Measurements from ENCODE around the gene SEPTIN8.
A peak's percentile ranks its signal among the peaks of the same experiment; 100 is the strongest.
"Not testable (repeated sequence)": the region's sequence is repeated elsewhere in the genome, so short reads cannot be mapped to it uniquely, and the experiment has no call there.

SEPTIN8 gene

GRCh38 chr5:132807163-132807838 is 30.3 kb upstream of the SEPTIN8 start:
- in situ Hi-C loops (cut with HindIII; ENCODE audit: low sequenced_read_pairs): no loop called here
- H3K4me3 ChIP-seq (ENCODE audit: low read depth, low read length): no peak overlapping the region
- TF ChIP-seq CTCF (IDR thresholded peaks at IDR 0.05; ENCODE audit: low read depth, low read length, missing control alignments): peak; percentile 24
- no peak for DNase-seq (ENCODE audit: low read depth)

GRCh38 chr5:132806804-132807162 is 29.7 kb upstream of the SEPTIN8 start:
- H3K4me3 ChIP-seq (ENCODE audit: low read depth, low read length); in situ Hi-C loops (cut with HindIII; ENCODE audit: low sequenced_read_pairs); DNase-seq (ENCODE audit: low read depth): not testable (repeated sequence)

- H3K4me3 ChIP-seq (ENCODE audit: low read depth, low read length); DNase-seq (ENCODE audit: low read depth); in situ Hi-C loops (cut with HindIII; ENCODE audit: low sequenced_read_pairs): not testable (repeated sequence)
Measured at GRCh38 chr5:132805872-132806271, 28.8 kb upstream of the SEPTIN8 start.

- in situ Hi-C loops (cut with HindIII; ENCODE audit: low sequenced_read_pairs); H3K4me3 ChIP-seq (ENCODE audit: low read depth, low read length); DNase-seq (ENCODE audit: low read depth): not testable (repeated sequence)
Measured at GRCh38 chr5:132804219-132804618, 27.2 kb upstream of the SEPTIN8 start.

- H3K4me3 ChIP-seq (ENCODE audit: low read depth, low read length); in situ Hi-C loops (cut with HindIII; ENCODE audit: low sequenced_read_pairs); DNase-seq (ENCODE audit: low read depth): not testable (repeated sequence)
Measured at GRCh38 chr5:132802685-132803066, 25.6 kb upstream of the SEPTIN8 start.

- in situ Hi-C loops (cut with HindIII; ENCODE audit: low sequenced_read_pairs): no loop called here
- TF ChIP-seq CTCF (IDR thresholded peaks at IDR 0.05; ENCODE audit: low read depth, low read length, missing control alignments): no peak
- no peak overlapping the region for H3K4me3 ChIP-seq (ENCODE audit: low read depth, low read length)
- no peak for DNase-seq (ENCODE audit: low read depth)
Measured at GRCh38 chr5:132802044-132802684, 25.1 kb upstream of the SEPTIN8 start.

GRCh38 chr5:132800545-132800944 is 23.5 kb upstream of the SEPTIN8 start:
- DNase-seq (ENCODE audit: low read depth): no peak
- in situ Hi-C loops (cut with HindIII; ENCODE audit: low sequenced_read_pairs): no loop called here
- TF ChIP-seq CTCF (IDR thresholded peaks at IDR 0.05; ENCODE audit: low read depth, low read length, missing control alignments): no peak
- H3K4me3 ChIP-seq (ENCODE audit: low read depth, low read length): no peak overlapping the region

- no peak for DNase-seq (ENCODE audit: low read depth)
- in situ Hi-C loops (cut with HindIII; ENCODE audit: low sequenced_read_pairs): no loop called here
- no peak overlapping the region for H3K4me3 ChIP-seq (ENCODE audit: low read depth, low read length)
- no peak for TF ChIP-seq CTCF (IDR thresholded peaks at IDR 0.05; ENCODE audit: low read depth, low read length, missing control alignments)
Measured at GRCh38 chr5:132799392-132799791, 22.4 kb upstream of the SEPTIN8 start.

GRCh38 chr5:132797651-132798050 is 20.6 kb upstream of the SEPTIN8 start:
- DNase-seq (ENCODE audit: low read depth): no peak
- TF ChIP-seq CTCF (IDR thresholded peaks at IDR 0.05; ENCODE audit: low read depth, low read length, missing control alignments): no peak
- no peak overlapping the region for H3K4me3 ChIP-seq (ENCODE audit: low read depth, low read length)
- in situ Hi-C loops (cut with HindIII; ENCODE audit: low sequenced_read_pairs): no loop called here

All from astrocyte of the cerebellum (primary cell).